Measurements from ENCODE around the gene LIPF.

Gene LIPF

DNA sequence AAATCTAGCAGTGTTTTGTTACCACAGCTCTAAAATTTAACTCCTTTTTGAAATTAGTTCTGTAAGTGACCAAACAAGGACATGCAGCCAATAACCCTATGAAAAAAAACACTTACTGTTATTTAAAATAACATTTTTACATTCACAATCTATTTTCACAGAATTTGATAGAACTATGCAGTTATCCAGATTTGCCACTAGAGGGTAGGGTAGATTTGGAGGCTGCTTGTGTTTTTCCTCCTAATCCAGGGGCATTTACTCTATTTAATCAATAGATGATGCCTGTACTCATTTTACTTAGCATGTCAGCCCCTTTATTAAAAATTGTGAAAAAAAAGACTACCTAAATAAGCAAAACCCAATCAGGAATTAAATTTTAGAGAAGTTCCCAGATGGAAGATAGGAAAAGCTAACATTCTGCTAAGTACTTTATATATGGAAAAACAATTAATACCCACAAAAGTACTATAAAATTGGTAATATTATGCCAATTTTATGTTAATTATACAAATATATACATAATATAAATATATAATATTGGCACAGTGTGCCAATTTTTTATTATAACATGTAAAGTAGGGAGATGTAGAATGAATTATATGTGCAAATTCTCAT lies 23.7 kb downstream of the LIPF start:
- Histone ChIP-seq H3K36me3 (replicated peaks; ENCODE audit: low read depth, low read length) (no peaks in the 10 kb centered on the region), H3K9ac (ENCODE audit: low read length) (no peak overlapping the region), H3K79me2 (ENCODE audit: low read length) (no peaks in the 10 kb centered on the region), H3K4me3 (ENCODE audit: low read length) (no peak overlapping the region), H4K20me1 (ENCODE audit: insufficient read depth, low read length) (no peaks in the 10 kb centered on the region), H3K4me1 (ENCODE audit: low read length) (peaks cover 14% of the 10 kb centered on the region), H3K9me3 (ENCODE audit: insufficient read depth, low read length) (no peaks in the 10 kb centered on the region), H3K4me2 (ENCODE audit: low read length) (no peak overlapping the region), H3K27me3 (ENCODE audit: low read depth, low read length) (no peaks in the 10 kb centered on the region), H2AFZ (ENCODE audit: low read depth, low read length) (no peak overlapping the region), H3K27ac (ENCODE audit: low read length) (no peak overlapping the region)
- TF ChIP-seq CTCF (IDR thresholded peaks at IDR 0.05; ENCODE audit: low read depth, low read length) = peak; percentile 74
- no peak for TF ChIP-seq EZH2phosphoT487 (IDR thresholded peaks at IDR 0.05; ENCODE audit: low read depth)

DNA sequence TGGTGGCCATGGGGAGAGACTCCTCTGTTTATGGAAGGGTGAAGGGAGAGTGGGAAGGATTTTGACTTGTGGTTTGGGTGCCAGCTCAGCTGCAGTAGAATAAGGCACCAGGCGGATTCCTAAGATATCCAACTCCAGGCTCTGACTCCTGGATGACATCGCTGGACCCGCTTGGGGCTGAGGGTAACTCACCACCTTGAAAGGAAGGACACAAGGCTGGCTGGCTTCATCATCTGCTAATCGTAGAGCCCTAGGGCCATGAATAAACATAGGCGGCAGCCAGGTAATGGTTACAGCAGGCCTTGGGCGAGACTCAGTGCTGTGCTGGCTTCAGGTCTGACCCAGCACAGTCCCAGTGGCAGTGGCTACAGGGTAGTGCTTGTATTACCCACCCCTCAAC lies 25.1 kb downstream of the LIPF start:
- Histone ChIP-seq H3K4me3 (ENCODE audit: low read length) (no peak overlapping the region), H3K9me3 (ENCODE audit: insufficient read depth, low read length) (no peaks in the 10 kb centered on the region), H2AFZ (ENCODE audit: low read depth, low read length) (no peak overlapping the region), H3K27ac (ENCODE audit: low read length) (no peak overlapping the region), H4K20me1 (ENCODE audit: insufficient read depth, low read length) (no peaks in the 10 kb centered on the region), H3K36me3 (replicated peaks; ENCODE audit: low read depth, low read length) (no peaks in the 10 kb centered on the region), H3K4me2 (ENCODE audit: low read length) (no peak overlapping the region), H3K9ac (ENCODE audit: low read length) (no peak overlapping the region), H3K27me3 (ENCODE audit: low read depth, low read length) (no peaks in the 10 kb centered on the region), H3K4me1 (ENCODE audit: low read length) (peaks cover 14% of the 10 kb centered on the region), H3K79me2 (ENCODE audit: low read length) (no peaks in the 10 kb centered on the region)
- TF ChIP-seq CTCF (IDR thresholded peaks at IDR 0.05; ENCODE audit: low read depth, low read length) (no peak), EZH2phosphoT487 (IDR thresholded peaks at IDR 0.05; ENCODE audit: low read depth) (no peak)

GRCh38 chr10:88693392-88694020 lies 29.3 kb downstream of the LIPF start:
- Histone ChIP-seq H2AFZ (ENCODE audit: low read depth, low read length) (no peak overlapping the region), H3K27ac (ENCODE audit: low read length) (no peak overlapping the region)
- peak; percentile 18; the same call in 1 of the 2 replicates for TF ChIP-seq CTCF (IDR thresholded peaks at IDR 0.05; ENCODE audit: low read depth, low read length)
- TF ChIP-seq EZH2phosphoT487 (IDR thresholded peaks at IDR 0.05; ENCODE audit: low read depth) = no peak

DNA sequence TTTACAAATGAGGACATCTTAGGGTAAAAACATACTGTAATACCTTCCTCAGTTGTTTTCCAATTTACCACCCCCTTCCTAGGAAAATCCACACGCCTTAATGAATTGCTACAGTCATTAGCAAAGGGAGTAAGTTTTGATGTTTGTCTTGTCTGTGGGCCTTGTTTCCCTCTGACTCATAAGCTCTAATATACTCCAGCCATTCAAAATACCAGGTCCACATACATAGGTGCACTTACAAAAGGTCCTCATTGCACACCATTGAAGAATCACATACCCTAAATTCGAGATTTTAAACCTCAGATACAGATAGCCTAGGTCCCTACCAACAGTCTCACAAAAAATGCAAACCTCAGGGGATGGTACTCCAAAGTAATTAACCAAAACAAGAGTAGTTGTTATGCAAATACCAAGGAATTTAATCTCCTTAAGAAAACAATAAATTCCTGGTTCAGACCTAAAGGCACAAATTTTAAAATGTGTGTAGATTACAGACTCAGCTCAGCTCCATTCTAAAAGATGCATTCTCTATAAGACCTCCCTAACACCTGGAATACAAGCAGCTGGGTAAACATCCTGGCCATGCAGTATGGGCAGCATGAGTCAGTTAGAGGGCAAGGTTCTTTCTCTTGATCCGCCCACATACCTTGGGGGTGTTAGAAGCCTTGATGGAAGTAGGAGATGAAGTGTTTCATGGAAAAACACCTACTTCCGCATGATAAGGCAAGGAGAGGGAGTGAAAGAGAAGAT lies 38.8 kb downstream of the LIPF start:
- Histone ChIP-seq H2AFZ (ENCODE audit: low read depth, low read length) (no peak overlapping the region), H4K20me1 (ENCODE audit: insufficient read depth, low read length) (no peaks in the 10 kb centered on the region), H3K4me2 (ENCODE audit: low read length) (no peak overlapping the region), H3K4me3 (ENCODE audit: low read length) (no peak overlapping the region), H3K9me3 (ENCODE audit: insufficient read depth, low read length) (no peaks in the 10 kb centered on the region), H3K27ac (ENCODE audit: low read length) (no peak overlapping the region), H3K27me3 (ENCODE audit: low read depth, low read length) (no peaks in the 10 kb centered on the region), H3K4me1 (ENCODE audit: low read length) (peaks cover 7% of the 10 kb centered on the region), H3K36me3 (replicated peaks; ENCODE audit: low read depth, low read length) (no peaks in the 10 kb centered on the region), H3K9ac (ENCODE audit: low read length) (no peak overlapping the region), H3K79me2 (ENCODE audit: low read length) (no peaks in the 10 kb centered on the region)
- TF ChIP-seq CTCF (IDR thresholded peaks at IDR 0.05; ENCODE audit: low read depth, low read length) = no peak
- no peak for TF ChIP-seq EZH2phosphoT487 (IDR thresholded peaks at IDR 0.05; ENCODE audit: low read depth)

More at GRCh38 chr10:88693392-88694020, 29.3 kb downstream of the LIPF start:
- Histone ChIP-seq H3K9ac (ENCODE audit: low read length) (no peak overlapping the region), H3K4me3 (ENCODE audit: low read length) (no peak overlapping the region), H3K79me2 (ENCODE audit: low read length) (no peaks in the 10 kb centered on the region), H3K36me3 (replicated peaks; ENCODE audit: low read depth, low read length) (no peaks in the 10 kb centered on the region), H4K20me1 (ENCODE audit: insufficient read depth, low read length) (no peaks in the 10 kb centered on the region), H3K4me1 (ENCODE audit: low read length) (no peaks in the 10 kb centered on the region), H3K27me3 (ENCODE audit: low read depth, low read length) (no peaks in the 10 kb centered on the region), H3K4me2 (ENCODE audit: low read length) (no peak overlapping the region), H3K9me3 (ENCODE audit: insufficient read depth, low read length) (no peaks in the 10 kb centered on the region)

Data from OCI-LY3 (cell line).